ENCODE measurements around the gene HES7.
"Not testable (repeated sequence)": the region's sequence is repeated elsewhere in the genome, so short reads cannot be mapped to it uniquely, and the experiment has no call there.

The HES7 gene

DNA sequence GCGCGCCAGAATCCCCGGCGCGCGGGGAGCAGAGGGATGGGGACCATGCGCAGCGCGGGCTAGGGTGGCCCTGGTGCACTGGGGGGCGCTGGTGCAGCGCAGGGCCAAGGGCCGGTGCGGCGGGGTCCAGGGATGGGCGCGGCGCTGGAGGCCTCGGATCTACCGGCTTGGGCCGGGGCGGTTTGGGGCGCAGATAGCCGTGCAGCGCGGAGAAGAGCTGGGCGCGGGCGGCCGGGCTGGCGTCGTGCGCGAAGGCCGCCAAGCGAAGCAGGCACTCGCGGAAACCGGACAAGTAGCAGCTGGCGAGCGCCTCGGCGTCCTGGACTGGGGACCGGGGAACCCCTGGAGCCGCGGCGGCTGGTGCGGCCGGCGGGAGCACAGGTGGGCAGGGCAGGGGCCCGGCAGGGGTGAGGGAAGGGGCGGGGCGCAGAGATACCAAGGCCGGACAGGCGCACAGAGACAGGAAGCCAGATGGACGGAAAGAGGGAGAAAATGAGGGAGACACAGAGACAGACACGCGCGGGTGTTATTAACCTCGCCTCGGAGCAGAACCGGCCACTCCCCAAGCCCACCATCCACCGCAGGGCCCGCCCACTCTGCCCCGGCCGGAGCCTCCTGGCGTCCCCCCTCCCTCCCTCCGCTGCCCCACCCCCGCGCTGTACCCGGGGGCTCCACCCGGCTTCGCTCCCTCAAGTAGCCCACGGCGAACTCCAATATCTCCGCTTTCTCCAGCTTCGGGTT, 2.1 kb downstream of the HES7 start:
- peak; percentile 72 for DNase-seq

DNA sequence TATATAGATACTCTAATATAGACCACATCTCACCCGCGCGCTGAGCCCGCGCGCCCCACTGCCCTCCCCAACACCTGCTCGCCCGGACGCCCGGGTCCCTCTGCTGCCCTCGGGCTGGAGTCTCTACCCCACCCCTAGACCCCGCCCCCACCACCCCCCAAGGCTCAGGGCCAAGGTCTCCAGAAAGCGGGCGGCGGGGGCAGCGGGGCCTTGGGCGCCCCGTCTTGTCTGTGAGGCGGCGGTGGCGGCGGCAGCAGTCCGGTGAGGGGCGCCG, 2.6 kb downstream of the HES7 start:
- DNase-seq, result no peak

DNA sequence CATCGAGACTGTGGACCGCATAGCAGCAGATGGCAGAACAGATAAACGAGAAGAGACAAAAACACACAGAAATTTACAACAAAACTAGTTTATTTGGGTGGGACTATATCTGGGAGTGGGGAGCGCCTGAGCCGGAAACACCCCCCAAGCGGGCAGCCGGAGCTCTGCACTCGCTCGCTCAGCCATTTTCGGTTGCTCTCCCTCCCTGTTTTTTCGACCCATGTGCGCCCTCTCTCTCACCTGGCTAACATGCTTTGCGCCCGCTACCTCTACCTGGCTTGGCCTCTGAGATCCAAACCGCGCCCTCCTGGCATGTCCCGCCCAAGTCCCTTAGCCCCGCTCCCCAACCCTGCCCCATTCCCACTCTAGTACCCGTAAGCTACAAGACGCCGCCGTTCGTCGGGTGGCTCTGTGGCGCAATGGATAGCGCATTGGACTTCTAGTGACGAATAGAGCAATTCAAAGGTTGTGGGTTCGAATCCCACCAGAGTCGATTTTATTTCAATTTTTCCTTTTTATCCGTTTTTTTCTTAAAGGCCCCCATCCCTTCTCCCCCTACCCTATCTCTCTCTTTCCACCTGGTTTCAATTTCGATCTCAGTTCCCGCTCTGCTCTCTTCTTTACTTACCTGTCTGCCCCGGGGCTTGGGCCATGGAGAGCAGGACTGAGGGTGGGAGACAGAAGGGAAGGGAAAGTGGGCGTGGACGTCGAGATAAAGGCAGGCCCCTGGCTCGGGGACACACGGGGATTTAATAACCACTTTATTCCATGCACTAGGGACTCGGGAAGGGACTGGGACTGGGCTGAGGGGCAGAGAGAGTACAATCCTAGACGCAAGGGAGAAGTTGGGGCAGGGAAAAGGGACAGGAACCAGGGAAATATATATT, 3.1 kb downstream of the HES7 start:
- peak; percentile 71 for DNase-seq

DNA sequence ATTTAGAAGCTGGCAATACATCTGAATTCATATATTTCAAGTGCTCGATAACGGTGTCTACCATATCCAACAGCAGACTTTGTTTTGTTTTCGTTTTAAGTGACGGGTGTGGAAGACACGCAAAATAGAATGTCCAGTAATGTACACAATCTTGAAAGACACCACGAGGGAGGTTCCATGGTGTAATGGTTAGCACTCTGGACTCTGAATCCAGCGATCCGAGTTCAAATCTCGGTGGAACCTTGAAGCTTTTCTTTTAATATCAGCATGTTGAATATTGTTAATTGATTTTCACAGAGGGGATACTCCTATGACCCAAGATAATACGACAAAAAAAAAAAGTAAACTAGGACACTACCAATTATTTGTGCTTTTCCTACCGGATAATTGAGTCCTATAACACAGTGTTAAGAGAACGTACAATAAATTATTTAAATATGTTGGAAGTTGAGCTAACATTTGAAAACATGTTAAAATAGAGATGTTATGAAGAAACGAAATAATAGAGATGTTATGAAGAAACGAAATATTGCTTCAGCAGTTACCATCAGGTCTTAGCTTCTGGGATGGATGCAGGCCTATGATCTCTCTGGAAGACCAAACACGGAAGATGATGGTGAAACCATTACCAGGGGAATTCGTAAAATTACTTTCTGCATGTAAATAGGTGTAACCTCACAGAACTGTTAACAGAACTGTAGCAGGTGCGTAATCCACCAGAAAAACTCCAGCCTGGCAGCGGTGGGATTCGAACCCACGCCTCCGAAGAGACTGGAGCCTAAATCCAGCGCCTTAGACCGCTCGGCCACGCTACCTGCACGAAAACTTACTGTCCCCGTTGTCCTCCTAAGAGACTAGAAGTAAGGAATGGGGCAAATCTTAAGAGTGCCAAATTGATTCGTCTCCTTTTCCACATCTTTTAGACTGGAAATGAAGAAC, 4.1 kb downstream of the HES7 start:
- DNase-seq, result peak; percentile 90

DNA sequence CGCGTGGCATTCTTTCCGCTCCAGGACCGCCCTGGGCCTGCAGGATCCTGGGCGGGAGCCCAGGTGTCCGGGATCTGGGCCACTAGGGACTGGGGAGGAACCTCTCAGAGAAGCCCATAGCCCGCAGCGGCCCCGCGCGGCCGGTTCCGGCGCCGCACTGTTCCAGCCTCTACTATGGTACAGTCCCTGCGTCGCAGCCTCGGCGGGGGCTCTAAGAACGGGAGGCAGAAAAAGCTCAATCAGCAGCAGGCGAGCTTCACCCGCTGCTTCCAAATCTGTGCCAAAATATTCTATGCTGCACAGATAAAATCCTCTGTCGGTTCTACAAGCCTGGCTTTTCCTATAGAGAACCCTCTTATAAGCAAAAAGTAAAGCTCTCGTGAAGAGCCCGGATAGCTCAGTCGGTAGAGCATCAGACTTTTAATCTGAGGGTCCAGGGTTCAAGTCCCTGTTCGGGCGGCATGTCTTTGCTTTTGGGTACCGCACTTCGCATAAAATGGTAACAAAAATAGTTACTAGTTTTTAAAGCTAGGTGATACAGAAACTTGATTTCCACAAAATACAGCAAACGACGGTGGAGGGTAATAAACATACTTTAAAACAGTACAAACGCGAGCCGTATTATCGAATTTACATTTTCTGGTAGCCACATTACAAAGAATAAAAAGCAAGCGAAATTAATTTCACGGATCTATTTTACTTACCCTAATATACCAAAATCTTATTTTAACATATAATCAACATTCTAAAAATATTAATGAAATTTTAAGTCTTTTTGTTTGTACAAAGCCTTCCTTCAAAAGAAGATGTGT, 4.9 kb downstream of the HES7 start:
- peak; percentile 89 for DNase-seq

DNA sequence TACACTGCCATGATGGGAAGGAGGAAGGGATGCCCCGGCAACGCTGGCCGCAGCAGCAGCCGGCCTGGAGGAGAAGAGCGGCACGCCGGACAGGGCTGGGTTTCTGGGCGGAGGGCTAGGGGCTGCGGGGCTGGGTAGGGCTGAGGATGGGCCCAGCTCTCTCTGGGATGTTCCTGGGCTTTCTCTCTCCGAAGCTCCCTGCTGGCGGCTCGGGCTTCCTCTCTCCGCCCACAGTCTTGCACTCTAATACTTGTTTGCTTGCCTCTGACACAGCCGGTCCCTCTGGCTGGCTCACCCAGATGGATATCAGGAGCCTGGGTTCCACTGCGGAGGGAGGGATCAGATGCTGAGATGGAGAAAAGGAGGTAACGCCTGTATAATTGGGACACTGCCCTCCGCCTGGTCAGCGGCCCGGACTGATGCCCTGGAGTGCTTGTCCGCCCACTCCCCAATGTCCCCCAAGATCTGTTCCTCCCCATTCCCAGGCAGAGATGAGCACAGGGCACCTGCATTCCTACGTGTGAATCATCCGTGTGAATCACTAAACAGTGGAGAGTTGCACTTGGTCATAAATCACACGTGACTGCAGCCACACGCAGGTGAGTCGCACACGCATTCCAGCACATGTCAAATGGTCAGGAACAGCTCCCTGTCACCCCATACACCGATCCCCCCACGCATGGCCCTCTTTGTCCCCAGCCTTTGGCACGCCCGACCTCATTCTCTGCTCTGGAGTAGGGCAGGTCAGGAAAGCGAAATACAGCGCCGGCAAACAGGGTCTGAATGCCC, 5.7 kb downstream of the HES7 start, which contains the start of gene ALOXE3:
ALOXE3 (minus strand) TSS at position 535 of the 789 bp plus-strand sequence; CDS start at position 11, 524 bp downstream.
- DNase-seq, result peak; percentile 45

DNA sequence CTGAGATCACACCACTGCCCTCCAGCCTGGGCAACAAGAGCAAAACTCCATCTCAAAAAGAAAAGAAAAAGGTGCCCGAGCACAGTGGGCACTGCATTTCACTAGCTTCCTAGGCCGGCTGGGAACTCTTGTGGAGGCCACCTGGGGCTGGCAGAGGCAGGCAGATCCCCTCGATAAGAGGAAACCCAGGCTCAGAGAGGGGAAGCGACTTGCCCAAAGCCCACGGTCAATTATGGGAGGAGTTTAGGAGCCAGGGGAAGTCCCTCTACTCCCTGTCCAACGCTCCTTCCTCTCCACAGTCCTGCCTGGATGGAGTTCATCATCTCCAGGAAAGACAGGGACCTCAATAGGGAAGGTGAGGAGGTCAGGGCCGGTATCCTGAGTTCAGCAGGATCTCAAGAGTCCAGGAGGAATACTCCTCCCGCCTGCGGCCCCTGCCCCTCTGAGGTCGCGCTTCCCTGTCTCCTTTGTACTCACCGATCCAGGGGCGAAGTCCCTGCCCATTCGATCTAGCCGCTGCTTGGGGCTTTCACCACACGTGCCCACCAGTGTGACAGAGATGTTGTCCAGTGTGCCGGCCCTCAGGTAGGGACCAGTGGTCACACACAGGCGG, 6.4 kb downstream of the HES7 start:
- no peak for DNase-seq

DNA sequence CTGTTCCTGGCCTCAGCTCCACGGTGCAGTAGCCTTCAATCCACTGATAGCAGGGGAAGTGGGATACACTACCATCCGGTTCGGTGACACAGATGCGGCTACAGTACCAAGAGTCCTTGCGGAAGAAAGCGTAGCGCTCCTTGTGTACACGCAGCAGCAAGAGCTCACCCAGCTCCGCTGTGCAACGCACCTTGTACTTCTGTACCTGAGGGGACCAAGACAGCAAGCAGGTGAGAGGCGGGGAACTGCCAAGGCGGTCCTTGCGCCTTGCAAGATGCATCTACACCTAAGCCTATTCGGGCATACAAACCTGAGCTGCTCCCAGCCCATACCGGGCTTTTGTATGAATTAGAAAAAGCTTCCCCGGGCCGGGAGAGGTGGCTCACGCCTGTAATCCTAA, 7.1 kb downstream of the HES7 start:
- DNase-seq, result no peak

DNA sequence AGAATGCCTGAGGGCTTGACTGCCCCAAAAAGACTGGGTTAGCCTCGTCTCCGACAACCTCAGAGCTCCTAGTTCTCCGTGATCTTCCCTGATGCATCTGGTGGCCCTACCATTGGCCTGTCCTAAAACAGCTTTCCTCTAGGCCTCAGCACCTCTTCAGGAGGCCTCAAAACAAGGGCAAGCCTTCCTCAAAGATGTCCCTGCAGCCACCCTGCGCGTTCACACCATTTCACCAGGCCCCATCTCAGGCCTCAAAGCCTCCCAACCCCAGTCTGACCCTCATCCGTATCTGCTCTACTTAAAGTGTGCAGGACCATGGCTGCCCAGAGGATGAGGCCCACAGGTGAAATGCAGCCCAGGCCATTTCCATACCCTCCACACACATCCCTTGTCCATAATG, 13.0 kb downstream of the HES7 start:
- no peak for DNase-seq

DNA sequence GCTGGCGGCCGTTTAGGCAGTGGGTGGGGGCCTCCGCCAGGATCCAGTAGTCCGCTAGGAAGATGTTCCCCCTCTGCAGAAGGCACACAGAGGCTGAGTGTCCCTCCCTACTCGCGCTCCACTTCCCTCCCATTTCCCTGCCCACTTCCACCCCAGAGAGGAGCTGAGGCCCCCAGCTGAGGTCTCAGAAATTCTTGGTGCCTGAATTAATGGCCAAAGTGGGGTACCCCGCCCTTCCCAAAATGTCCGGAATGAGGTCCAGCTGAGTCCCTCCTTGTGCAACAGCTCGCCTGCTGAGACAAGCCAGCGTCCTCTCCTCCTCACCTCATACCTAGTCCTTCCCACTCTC, 13.5 kb downstream of the HES7 start:
- DNase-seq, result no peak

DNA sequence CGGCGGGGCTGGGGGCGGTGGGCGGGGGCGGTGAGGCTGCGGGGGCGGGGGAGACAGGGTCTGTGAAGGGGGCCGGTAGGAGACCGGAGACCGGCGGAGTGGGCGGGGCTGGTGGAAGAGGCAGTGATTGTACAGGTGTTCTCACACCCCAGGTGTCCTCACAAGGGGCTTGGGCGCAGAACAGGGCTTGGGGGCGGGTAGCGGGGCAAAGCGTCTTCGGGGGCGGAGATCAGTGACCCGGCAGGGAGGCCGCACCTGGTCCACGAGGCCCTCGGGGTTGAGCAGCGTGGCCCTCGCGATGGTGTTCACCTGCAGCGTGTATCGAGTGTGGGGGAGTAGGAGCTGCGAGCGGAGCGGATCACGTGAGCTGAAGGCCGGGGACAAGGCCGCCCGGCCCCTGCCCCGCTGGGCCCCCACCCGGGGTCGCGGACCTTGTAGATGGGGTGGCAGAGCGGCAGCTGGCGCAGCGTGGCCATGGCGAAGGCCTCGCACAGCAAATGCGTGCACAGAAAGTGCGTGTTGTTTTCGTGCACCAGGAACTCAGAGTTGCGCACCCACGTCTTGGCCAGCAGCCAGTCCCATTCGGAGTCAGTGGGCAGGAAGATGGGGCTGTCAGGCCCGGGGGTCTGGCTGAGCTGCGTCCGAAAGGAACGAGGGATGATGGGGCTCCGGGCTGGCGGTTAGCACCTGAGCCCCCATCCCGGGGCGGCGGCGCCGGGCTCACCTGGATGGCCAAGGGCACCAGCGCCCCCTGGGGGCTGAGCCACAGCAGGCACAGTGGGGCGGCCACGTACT, 14.0 kb downstream of the HES7 start:
- peak; percentile 50 for DNase-seq

DNA sequence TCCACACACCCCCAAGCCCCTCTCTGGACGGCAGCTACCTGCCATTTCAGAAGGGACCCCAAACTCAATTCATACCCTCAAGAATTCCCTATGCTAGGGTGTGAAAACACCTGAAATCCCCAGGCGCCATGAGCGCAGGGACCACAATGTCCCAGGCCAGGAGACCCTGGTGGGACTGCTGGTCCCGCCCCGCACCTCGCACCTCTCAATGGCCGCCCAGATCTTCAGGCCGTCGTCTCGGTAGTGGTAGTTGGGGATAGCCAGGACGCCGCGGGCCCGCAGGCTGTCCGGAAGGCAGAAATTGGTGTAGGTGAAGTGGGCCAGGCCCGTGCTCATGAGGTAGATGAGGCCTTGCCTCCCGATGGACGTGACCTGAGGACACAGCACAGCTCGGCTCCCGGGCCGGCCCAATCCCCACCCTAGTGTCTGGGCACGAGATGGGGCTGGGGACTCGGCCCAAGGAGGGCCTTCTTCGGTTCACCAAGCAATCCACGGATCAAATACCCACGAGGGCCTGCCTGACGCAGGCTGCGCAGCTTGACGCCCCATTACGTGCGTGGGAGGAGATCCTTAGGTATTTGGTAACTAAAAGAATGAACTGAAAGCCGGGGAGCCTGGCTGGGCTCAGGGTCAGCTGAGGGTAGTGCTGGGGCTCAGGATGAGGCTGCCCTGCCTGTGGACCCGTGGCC, 14.8 kb downstream of the HES7 start:
- DNase-seq, result no peak

DNA sequence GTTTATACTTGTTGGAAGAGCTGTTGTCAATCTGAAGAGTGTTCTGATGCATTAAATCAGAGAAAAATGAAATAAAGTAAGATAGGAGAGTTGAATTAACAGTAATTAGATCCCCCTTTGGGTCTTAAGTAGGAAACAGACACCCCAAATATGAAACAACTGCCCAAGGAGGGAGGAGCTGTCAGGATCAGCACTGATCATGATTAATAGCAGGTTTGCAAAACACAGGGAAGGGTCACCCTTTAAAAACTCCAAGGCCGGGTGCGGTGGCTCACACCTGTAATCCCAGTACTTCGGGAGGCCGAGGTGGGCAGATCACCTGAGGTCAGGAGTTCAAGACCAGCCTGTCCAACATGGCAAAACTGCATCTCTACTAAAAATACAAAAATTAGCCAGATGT, 16.9 kb downstream of the HES7 start:
- DNase-seq, result not testable (repeated sequence)

DNA sequence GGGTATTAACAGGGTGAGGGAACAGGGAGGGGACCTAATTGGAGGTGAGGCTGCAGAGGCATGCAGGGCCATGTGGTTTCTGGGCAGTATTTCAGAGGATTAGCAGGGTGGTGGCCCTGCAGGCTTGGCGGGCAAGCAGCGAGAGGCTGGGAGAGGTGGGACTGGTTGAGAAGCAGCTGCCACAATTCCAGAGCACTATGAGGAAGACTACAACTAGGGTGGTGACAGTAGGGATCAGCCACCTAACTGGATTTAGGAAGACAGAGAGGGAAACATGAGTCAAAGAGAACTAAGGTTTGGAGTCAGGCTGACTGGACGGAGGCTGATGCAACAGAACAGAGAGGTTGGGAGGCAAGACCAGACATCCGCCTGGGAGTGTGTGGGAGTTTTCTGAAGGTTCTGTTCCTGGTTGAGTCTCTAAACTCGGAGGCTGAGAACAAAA, 17.9 kb downstream of the HES7 start:
- no peak for DNase-seq

DNA sequence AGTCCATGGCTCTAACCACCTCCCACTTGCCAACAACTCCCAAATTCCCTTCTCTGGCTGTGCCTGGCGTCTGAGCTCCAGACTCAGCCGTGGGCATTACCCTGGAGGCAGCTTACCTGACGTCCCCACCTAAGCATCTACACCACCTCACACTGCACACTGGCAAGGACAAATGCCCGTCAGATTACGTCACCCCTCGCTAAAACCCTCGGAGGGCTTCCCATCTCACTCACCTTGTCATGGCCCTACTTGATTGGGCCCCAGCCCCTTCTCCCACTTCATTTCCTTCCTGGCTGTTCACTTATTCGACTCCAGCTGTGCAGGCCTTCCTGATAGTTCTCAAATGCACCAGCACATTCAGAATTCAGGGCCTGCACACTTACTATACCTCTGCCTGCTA, 19.0 kb downstream of the HES7 start:
- no peak for DNase-seq

DNA sequence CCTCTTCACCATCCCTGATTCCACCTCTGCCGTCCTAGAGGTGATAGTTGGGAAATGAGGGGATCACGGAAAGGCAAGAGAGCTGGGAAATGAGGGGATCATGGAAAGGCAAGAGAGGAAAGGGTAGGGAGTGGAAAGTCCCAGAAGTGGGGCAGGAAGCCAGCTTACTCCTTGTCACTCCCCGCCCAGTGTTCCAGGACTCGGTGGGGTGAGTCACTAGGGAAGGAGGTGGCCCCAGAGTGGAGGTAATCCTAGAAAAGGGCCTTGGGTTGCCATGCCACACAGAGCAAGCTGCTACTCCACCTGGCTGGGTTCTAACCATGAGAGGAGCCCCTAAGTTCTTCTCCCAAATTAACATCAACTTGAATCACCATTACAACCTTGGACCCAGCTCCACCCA, 20.4 kb downstream of the HES7 start:
- DNase-seq, result no peak

DNA sequence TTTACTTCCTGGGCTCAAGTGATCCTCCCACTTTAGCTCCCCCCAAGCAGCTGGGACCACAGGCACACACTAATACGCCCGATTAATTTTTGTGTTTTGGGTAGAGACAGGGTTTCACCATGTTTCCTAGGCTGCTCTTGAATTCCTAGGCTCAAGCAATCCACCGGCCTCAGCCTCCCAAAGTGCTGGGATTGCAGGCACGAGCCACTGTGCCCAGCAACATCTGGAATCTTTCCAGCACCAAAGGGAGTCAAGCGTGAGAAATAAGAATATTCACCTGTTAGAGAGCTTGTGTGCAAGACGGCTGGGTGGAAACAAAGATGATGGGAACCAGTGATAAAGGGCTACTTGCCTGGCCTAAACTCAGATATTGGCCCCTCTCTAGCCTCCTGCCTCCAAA, 22.2 kb downstream of the HES7 start:
- DNase-seq, result no peak

DNA sequence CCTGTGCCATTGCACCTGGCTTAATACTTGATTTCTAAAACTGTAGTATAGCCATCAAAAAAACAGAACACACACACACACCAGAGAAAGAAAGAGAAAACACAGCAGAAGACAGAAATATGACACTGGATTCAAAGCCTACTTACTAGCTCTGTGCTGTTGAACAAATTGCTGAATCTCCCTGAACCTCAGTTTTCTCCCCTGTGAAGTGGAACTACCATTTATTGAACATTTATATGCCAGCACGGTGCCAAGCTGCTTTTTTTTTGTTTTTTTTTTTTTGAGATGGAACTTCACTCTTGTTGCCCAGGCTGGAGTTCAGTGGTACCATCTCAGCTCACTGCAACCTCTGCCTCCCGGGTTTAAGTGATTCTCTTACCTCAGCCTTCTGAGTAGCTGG, 23.1 kb downstream of the HES7 start:
- DNase-seq, result no peak

DNA sequence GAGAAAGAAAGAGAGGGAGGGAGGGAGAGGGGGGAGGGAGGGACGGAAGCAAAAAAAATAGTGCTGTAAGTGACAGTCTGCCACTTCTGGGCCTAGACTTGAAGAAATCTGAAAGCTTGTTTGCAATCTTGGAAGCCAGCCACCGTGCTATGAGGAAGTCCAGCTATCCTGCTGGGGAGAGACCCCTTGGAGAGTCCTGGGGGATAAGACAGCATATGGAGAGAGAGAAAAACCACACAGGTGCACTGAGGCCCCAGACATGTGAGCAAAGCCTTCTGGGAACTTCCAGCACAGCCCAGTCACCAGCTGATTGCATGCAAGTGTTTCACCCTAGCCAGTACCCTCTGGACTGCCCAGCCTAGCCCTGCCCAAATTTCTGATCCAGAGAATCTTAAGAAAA, 23.8 kb downstream of the HES7 start:
- no peak for DNase-seq

DNA sequence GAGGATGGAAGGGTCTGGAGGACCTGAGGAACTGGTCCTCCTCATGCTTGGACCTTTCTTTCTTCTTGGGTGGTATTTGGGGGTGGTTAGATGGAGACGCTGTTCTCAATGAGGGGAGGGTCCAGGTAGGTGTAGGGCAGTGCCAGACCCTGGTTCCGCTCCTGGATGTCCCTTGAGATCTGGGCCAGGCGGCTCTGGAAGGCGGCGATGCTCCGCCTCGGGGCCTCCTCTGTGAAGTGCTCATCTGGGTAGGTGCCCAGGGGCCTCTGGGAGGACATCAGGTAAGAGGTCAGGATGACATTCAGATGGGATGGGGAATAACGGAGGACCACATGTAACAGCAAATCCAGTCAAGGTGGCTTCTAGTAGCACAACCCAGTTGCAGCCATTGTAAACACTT, 27.4 kb downstream of the HES7 start:
- DNase-seq, result no peak

Data from right hindlimb (tissue), 1 donor.